Ishikawa (cell line): Measurements from ENCODE around the gene ZNF548.

Experiments
- CEBPB ChIP-seq: IDR thresholded peaks from 2 replicates; pipeline ENCODE4 v1.6.1; 2012
- CREB1 ChIP-seq: IDR thresholded peaks from 2 replicates; pipeline ENCODE4 v1.6.1; 2012; ENCODE audit warnings: low read depth
- EP300 ChIP-seq: IDR thresholded peaks from 2 replicates; pipeline ENCODE4 v1.6.1; 2012; ENCODE audit warnings: borderline replicate concordance
- NFIC ChIP-seq: IDR thresholded peaks from 2 replicates; pipeline ENCODE4 v1.6.1; 2012
- RAD21 ChIP-seq: IDR thresholded peaks from 2 replicates; pipeline ENCODE4 v1.6.1; 2012; ENCODE audit warnings: low read depth
- TAF1 ChIP-seq: IDR thresholded peaks from 2 replicates; pipeline ENCODE4 v1.6.1; 2012; ENCODE audit warnings: low read depth, mild to moderate bottlenecking
- TCF12 ChIP-seq: IDR thresholded peaks from 2 replicates; pipeline ENCODE4 v1.6.1; 2012; ENCODE audit warnings: low read depth
- YY1 ChIP-seq: IDR thresholded peaks from 2 replicates; pipeline ENCODE4 v1.6.1; 2012; ENCODE audit warnings: low read depth
- TF ChIP-seq, protein P1 (sequence below): IDR thresholded peaks from 2 replicates; pipeline ENCODE4 v1.6.1; 2012
- TF ChIP-seq, protein P2 (sequence below): IDR thresholded peaks from 2 replicates; pipeline ENCODE4 v1.6.1; 2012; ENCODE audit warnings: low read depth, mild to moderate bottlenecking

DNA sequence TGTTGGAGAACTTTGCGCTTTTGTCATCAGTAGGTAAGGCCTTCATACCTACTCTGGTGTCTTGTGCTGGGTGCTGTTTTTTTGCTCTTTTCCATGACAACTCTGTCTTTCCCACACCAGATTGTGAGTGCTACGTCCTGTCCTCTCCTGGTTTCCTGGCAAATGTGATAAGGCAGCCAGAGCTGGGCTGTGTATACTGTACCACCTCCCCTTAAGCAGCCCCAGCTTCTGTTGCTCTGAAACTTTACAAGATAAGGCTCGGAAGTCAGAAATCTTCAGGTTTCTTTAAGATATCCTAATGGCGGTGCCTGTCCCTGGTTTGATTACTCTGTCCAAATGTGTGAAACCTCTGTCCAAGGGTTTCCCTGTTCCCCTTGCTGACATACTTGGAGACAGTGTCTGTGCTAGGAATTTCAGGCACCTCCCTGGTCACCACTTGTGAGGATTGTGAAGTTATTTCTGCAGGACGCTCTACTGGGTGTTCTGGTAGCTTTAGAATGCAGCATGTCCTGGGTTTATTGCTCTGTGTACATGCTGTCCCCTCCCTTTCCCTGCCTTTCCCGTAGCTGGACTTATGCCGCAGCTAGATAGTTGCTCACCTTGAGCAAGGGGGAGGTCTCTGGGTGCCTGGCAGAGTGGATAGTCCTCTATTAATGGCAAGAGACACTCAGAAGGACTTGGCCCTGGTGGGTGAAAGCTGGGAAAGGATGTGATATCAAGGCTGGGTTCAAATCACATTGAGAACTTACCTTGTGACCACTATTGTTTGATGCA is 52.5 kb downstream of the ZNF548 start:
- TF ChIP-seq TAF1 = no peak
- no peak for TF ChIP-seq YY1
- TF ChIP-seq, protein P1, sequence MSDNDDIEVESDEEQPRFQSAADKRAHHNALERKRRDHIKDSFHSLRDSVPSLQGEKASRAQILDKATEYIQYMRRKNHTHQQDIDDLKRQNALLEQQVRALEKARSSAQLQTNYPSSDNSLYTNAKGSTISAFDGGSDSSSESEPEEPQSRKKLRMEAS = no peak
- TF ChIP-seq RAD21 = no peak
- TF ChIP-seq EP300 = no peak
- TF ChIP-seq CEBPB = no peak
- TF ChIP-seq TCF12 = no peak
- TF ChIP-seq CREB1 = no peak
- no peak for TF ChIP-seq NFIC
- TF ChIP-seq, protein P2, sequence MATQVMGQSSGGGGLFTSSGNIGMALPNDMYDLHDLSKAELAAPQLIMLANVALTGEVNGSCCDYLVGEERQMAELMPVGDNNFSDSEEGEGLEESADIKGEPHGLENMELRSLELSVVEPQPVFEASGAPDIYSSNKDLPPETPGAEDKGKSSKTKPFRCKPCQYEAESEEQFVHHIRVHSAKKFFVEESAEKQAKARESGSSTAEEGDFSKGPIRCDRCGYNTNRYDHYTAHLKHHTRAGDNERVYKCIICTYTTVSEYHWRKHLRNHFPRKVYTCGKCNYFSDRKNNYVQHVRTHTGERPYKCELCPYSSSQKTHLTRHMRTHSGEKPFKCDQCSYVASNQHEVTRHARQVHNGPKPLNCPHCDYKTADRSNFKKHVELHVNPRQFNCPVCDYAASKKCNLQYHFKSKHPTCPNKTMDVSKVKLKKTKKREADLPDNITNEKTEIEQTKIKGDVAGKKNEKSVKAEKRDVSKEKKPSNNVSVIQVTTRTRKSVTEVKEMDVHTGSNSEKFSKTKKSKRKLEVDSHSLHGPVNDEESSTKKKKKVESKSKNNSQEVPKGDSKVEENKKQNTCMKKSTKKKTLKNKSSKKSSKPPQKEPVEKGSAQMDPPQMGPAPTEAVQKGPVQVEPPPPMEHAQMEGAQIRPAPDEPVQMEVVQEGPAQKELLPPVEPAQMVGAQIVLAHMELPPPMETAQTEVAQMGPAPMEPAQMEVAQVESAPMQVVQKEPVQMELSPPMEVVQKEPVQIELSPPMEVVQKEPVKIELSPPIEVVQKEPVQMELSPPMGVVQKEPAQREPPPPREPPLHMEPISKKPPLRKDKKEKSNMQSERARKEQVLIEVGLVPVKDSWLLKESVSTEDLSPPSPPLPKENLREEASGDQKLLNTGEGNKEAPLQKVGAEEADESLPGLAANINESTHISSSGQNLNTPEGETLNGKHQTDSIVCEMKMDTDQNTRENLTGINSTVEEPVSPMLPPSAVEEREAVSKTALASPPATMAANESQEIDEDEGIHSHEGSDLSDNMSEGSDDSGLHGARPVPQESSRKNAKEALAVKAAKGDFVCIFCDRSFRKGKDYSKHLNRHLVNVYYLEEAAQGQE = no peak
